A549 (cell line): ENCODE results near the gene CFAP92. TPM values are rescaled to one million over a fixed set of nuclear protein-coding genes. Genes with fewer than 3 reads are reported as not detected.
"Not testable (repeated sequence)": the region's sequence is repeated elsewhere in the genome, so short reads cannot be mapped to it uniquely, and the experiment has no call there.

ENCODE experiments used
- ATAC-seq, 2 experiments: fragments of 200-7000 bp in 1 of 2; fragments of >200 bp in 1 of 2; cut with Nextera tagmentation in 1 of 2; cut with Tn5 transposase in 1 of 2; 3 replicates each; pipeline versions ENCODE4 v1.8.0 to v1.9.1; 2018 to 2020; ENCODE audit warnings: mild to moderate bottlenecking in 1 of 2, moderate library complexity in 1 of 2
- CTCF ChIA-PET: fragments of 300-600 bp; sonication (Branson Sonifier 250); formaldehyde crosslinking; extraction: SDS; loops from one replicate; lab custom pipeline; 2021; ENCODE audit warnings: antibody characterized with exemption, inconsistent platforms; lab: Yijun Ruan, JAX
- POLR2A ChIA-PET: fragments of 350-600 bp; formaldehyde crosslinking; extraction: SDS; loops from one replicate; lab custom pipeline; 2021; ENCODE audit warnings: antibody characterized with exemption, inconsistent platforms; lab: Yijun Ruan, JAX
- DNase-seq, 2 experiments: peaks; one replicate each; pipeline versions ENCODE4 v3.0.0 to v3.0.0-alpha.2; 2011 to 2016; ENCODE audit warnings: low read depth in 1 of 2, low spot score in 1 of 2
- FAIRE-seq: peaks from 2 replicates; lab custom pipeline; 2011; peaks lifted over from hg19 to GRCh38; lab: Jason Lieb, UNC
- H3K27ac ChIP-seq, 2 experiments: fragments of >200 bp; sonication (Bioruptor Twin); formaldehyde crosslinking; 3 replicates each; pipeline ENCODE4 v1.5.1; 2016 to 2017
- H3K4me1 ChIP-seq: fragments of >200 bp; sonication (Bioruptor Twin); formaldehyde crosslinking; 3 replicates; pipeline ENCODE4 v1.6.1; 2016
- H3K4me2 ChIP-seq: fragments of >200 bp; sonication (Bioruptor Twin); formaldehyde crosslinking; 3 replicates; pipeline ENCODE4 v1.6.1; 2016
- H3K4me3 ChIP-seq: fragments of >200 bp; sonication (Bioruptor Twin); formaldehyde crosslinking; 3 replicates; pipeline ENCODE4 v1.5.1; 2016
- H3K9me3 ChIP-seq: fragments of >200 bp; sonication (Bioruptor Twin); formaldehyde crosslinking; 3 replicates; pipeline ENCODE4 v1.6.1; 2016
- BHLHE40 ChIP-seq: IDR thresholded peaks from 2 replicates; pipeline ENCODE4 v1.6.1; 2012; ENCODE audit warnings: low read depth, low read length, inconsistent platforms
- CHD4 ChIP-seq: fragments of 200-600 bp; sonication (generic); IDR thresholded peaks from 2 replicates; pipeline ENCODE4 v1.6.1; 2016; ENCODE audit warnings: antibody characterized with exemption, mild to moderate bottlenecking, borderline replicate concordance
- CTCF ChIP-seq: fragments of >200 bp; sonication (Bioruptor Twin); formaldehyde crosslinking; IDR thresholded peaks from 3 replicates; pipeline ENCODE4 v1.5.1; 2016
- EHMT2 ChIP-seq: fragments of 200-600 bp; sonication (generic); IDR thresholded peaks from 2 replicates; pipeline ENCODE4 v1.6.1; 2016; ENCODE audit warnings: antibody characterized with exemption, low read depth, mild to moderate bottlenecking, moderate library complexity
- EP300 ChIP-seq, 2 experiments: fragments of >200 bp; sonication (Bioruptor Twin); formaldehyde crosslinking; IDR thresholded peaks; 2 replicates in 1 of 2; 3 replicates in 1 of 2; pipeline ENCODE4 v1.6.1; 2016 to 2017
- ESRRA ChIP-seq: fragments of 150-350 bp; IDR thresholded peaks from 2 replicates; pipeline ENCODE4 v1.6.1; 2014; ENCODE audit warnings: mild to moderate bottlenecking, low read length, borderline replicate concordance
- GATA3 ChIP-seq: IDR thresholded peaks from 2 replicates; pipeline ENCODE4 v1.6.1; 2012; ENCODE audit warnings: borderline replicate concordance
- JUN ChIP-seq, 2 experiments: fragments of >200 bp; sonication (Bioruptor Twin); formaldehyde crosslinking; IDR thresholded peaks; 2 replicates in 1 of 2; 3 replicates in 1 of 2; pipeline ENCODE4 v1.6.1; 2016 to 2017
- JUNB ChIP-seq: fragments of >200 bp; sonication (Bioruptor Twin); formaldehyde crosslinking; IDR thresholded peaks from 2 replicates; pipeline ENCODE4 v1.6.1; 2016
- KDM1A ChIP-seq: fragments of 200-600 bp; sonication (generic); IDR thresholded peaks from 2 replicates; pipeline ENCODE4 v1.6.1; 2016; ENCODE audit warnings: low read depth, mild to moderate bottlenecking
- MAFK ChIP-seq: fragments of 450-650 bp; IDR thresholded peaks from 2 replicates; pipeline ENCODE4 v1.6.1; 2014; ENCODE audit not compliant: partially characterized antibody
- MYC ChIP-seq: IDR thresholded peaks from 2 replicates; pipeline ENCODE4 v1.6.1; 2012; ENCODE audit warnings: mild to moderate bottlenecking, inconsistent platforms, low read length, improper control_type of control experiment, borderline replicate concordance
- NFE2L2 ChIP-seq: fragments of 150-350 bp; conservative IDR thresholded peaks from 2 replicates; pipeline ENCODE4 v1.6.1; 2014; ENCODE audit warnings: low read length
- NR3C1 ChIP-seq: fragments of >200 bp; sonication (Bioruptor Twin); formaldehyde crosslinking; IDR thresholded peaks from 3 replicates; pipeline ENCODE4 v1.6.1; 2017
- POLR2A ChIP-seq: IDR thresholded peaks from 2 replicates; pipeline ENCODE4 v1.6.1; 2012; ENCODE audit warnings: mild to moderate bottlenecking, low read length
- POLR2AphosphoS2 ChIP-seq: conservative IDR thresholded peaks from 2 replicates; pipeline ENCODE4 v1.6.1; 2012; ENCODE audit warnings: low read length, improper control_type of control experiment, inconsistent platforms
- RARB ChIP-seq: fragments of 250-450 bp; sonication (Bioruptor Pico); IDR thresholded peaks from 2 replicates; pipeline ENCODE4 v1.8.0; 2021; ENCODE audit warnings: mild to moderate bottlenecking, moderate library complexity
- RCOR1 ChIP-seq: fragments of 150-350 bp; IDR thresholded peaks from 2 replicates; pipeline ENCODE4 v1.6.1; 2014; ENCODE audit warnings: antibody characterized with exemption, low read length, low read depth
- RFX5 ChIP-seq: fragments of 450-650 bp; IDR thresholded peaks from 2 replicates; pipeline ENCODE4 v1.7.1; 2014; ENCODE audit warnings: antibody characterized with exemption, mild to moderate bottlenecking, moderate library complexity
- TP53 ChIP-seq: fragments of 250-450 bp; sonication (Bioruptor Pico); IDR thresholded peaks from 2 replicates; pipeline ENCODE4 v1.5.0; 2021; ENCODE audit warnings: mild to moderate bottlenecking, moderate library complexity
- USF2 ChIP-seq: fragments of 450-650 bp; IDR thresholded peaks from 2 replicates; pipeline ENCODE4 v1.6.1; 2014; ENCODE audit warnings: antibody characterized with exemption
- ZFP36 ChIP-seq: fragments of 450-650 bp; IDR thresholded peaks from 2 replicates; pipeline ENCODE4 v1.6.1; 2014; ENCODE audit warnings: borderline replicate concordance; ENCODE audit not compliant: partially characterized antibody
- ZNF302 ChIP-seq: fragments of 250-450 bp; sonication (Bioruptor Pico); IDR thresholded peaks from 2 replicates; pipeline ENCODE4 v1.9.0; 2021; ENCODE audit warnings: inconsistent platforms, mild to moderate bottlenecking, moderate library complexity
- WGBS: methylation state at CpG from one replicate; pipeline ENCODE4 v1.1.6; 2017; ENCODE audit errors: missing lambda C conversion rate; 5-methylcytosine and 5-hydroxymethylcytosine counted together
- polyA plus RNA-seq, 4 experiments: library from polyadenylated mRNA; depleted of rRNA in 3 of 4; stranded (reverse); fragments of >200 nt; fragmentation: RNase III in 1 of 4; extraction: RNeasy Plus Mini Kit Qiagen cat#74134 plus additional on column Dnase treatment in 1 of 4; gene quantifications; 2 replicates in 3 of 4; 3 replicates in 1 of 4; pipeline ENCODE4 v1.2.3, GENCODE V29; 2011 to 2017

CFAP92 gene
- polyA plus RNA-seq, 2 of the 4 experiments (the other 2 are of a cell fraction), result not detected

GRCh38 chr3:128932516-128933212 lies 61.2 kb downstream of the CFAP92 start (continued):
- TF ChIP-seq EHMT2 (no peak), EP300 (IDR thresholded peaks at IDR 0.05) (no peak), POLR2A (no peak), MAFK (no peak)

GRCh38 chr3:128931046-128931445 lies 62.8 kb downstream of the CFAP92 start:
- POLR2A ChIA-PET, result no interaction called here
- no peak overlapping the region for H3K27ac ChIP-seq
- TF ChIP-seq ZFP36 (no peak), CTCF (no peak), EP300 (IDR thresholded peaks at IDR 0.05) (no peak), KDM1A (no peak), RFX5 (no peak), JUN (IDR thresholded peaks at IDR 0.05) (no peak), ESRRA (no peak), CHD4 (no peak), RCOR1 (no peak), MYC (no peak), GATA3 (no peak), RARB (CRISPR knock-in tag) (no peak), TP53 (CRISPR knock-in tag) (no peak), EHMT2 (no peak), NR3C1 (no peak)
- no peak overlapping the region for H3K4me3 ChIP-seq
- ATAC-seq (no peak), DNase-seq (no peak), FAIRE-seq (no peak)
- WGBS, result 48% methylated on average over 7 of the region's 10 CpGs
- H3K4me2 ChIP-seq, result no peak overlapping the region
- no peaks in the 10 kb centered on the region for H3K4me1 ChIP-seq
- CTCF ChIA-PET, result interaction anchor here (0.7 kb wide), 2 partner anchors 36 to 40 kb away, joined by 3 read pairs; no protein-coding TSS in a partner anchor
- peaks cover 15% of the 10 kb centered on the region for H3K9me3 ChIP-seq

GRCh38 chr3:128929364-128929763 lies 64.5 kb downstream of the CFAP92 start:
- TF ChIP-seq BHLHE40, result no peak
- TF ChIP-seq USF2, result no peak
- TF ChIP-seq NFE2L2, result no peak
- TF ChIP-seq POLR2AphosphoS2, result no peak
- no peak for TF ChIP-seq JUNB
- no peak for TF ChIP-seq ZNF302 (CRISPR knock-in tag)
- H3K27ac ChIP-seq, result no peak overlapping the region
- ChIA-PET CTCF (no interaction called here), POLR2A (no interaction called here)
- DNase-seq, result no peak
- no peak overlapping the region for H3K4me2 ChIP-seq
- H3K4me1 ChIP-seq, result no peaks in the 10 kb centered on the region
- 59% methylated on average over 3 of the region's 3 CpGs for whole genome bisulfite sequencing
- H3K9me3 ChIP-seq, result peaks cover 25% of the 10 kb centered on the region
- no peak overlapping the region for H3K4me3 ChIP-seq
- no peak for ATAC-seq
- FAIRE-seq, result no peak

- H3K27ac ChIP-seq, CTCF ChIA-PET, H3K4me1 ChIP-seq, H3K4me3 ChIP-seq, POLR2A ChIA-PET, DNase-seq, ATAC-seq, H3K4me2 ChIP-seq, FAIRE-seq: not testable (repeated sequence)
- peaks cover 18% of the 10 kb centered on the region for H3K9me3 ChIP-seq
- WGBS, result 93% methylated on average over 6 of the region's 6 CpGs
These were observed 69.9 kb downstream of the CFAP92 start for GRCh38 chr3:128923986-128924385.
